Fibroblast of lung (primary cell): ENCODE measurements around the gene CLCN7. TPM values are rescaled to one million over a fixed set of nuclear protein-coding genes. Genes with fewer than 3 reads are reported as not detected.

Experiments used
- DNase-seq, 2 donors: peaks; one replicate each; pipeline versions ENCODE4 v3.0.0 to v3.0.0-alpha.2; 2010; ENCODE audit warnings: low read depth in 2 of 2
- H2AFZ ChIP-seq: 2 replicates; pipeline ENCODE4 v1.5.1; 2012; ENCODE audit warnings: low read length, control low read depth, inconsistent platforms
- H3K27ac ChIP-seq: 2 replicates; pipeline ENCODE4 v1.5.1; 2011; ENCODE audit warnings: low read length, control low read depth; ENCODE audit not compliant: insufficient read depth
- H3K27me3 ChIP-seq: 2 replicates; pipeline ENCODE4 v1.5.1; 2011; ENCODE audit warnings: mild to moderate bottlenecking, low read length; ENCODE audit not compliant: control insufficient read depth, insufficient read depth
- H3K36me3 ChIP-seq: 2 replicates; pipeline ENCODE4 v1.5.1; 2011; ENCODE audit warnings: low read length; ENCODE audit not compliant: control insufficient read depth, insufficient read depth
- H3K4me1 ChIP-seq: 2 replicates; pipeline ENCODE4 v1.5.1; 2011; ENCODE audit warnings: low read length; ENCODE audit not compliant: control insufficient read depth, insufficient read depth; ENCODE audit errors: extremely low read depth
- H3K4me2 ChIP-seq: 2 replicates; pipeline ENCODE4 v1.5.1; 2011; ENCODE audit warnings: low read length, control low read depth; ENCODE audit not compliant: insufficient read depth; ENCODE audit errors: extremely low read depth
- H3K4me3 ChIP-seq, 4 experiments: fragments of 200-600 bp in 1 of 4; sonication (generic) in 1 of 4; replicated peaks in 1 of 4; 2 replicates each; pipeline ENCODE4 v1.5.1; 2011 to 2016; ENCODE audit warnings: low read length in 4 of 4, low read depth in 3 of 4, mild to moderate bottlenecking in 3 of 4, control low read depth in 2 of 4, inconsistent platforms in 1 of 4, mixed read lengths in 1 of 4; ENCODE audit not compliant: insufficient read depth in 1 of 4; ENCODE audit errors: control extremely low read depth in 1 of 4
- H3K79me2 ChIP-seq: 2 replicates; pipeline ENCODE4 v1.5.1; 2012; ENCODE audit warnings: mild to moderate bottlenecking, low read length, inconsistent platforms; ENCODE audit not compliant: control insufficient read depth, insufficient read depth
- H3K9ac ChIP-seq: 2 replicates; pipeline ENCODE4 v1.5.1; 2011; ENCODE audit warnings: mild to moderate bottlenecking, low read length, control low read depth; ENCODE audit not compliant: insufficient read depth
- H3K9me3 ChIP-seq: 2 replicates; pipeline ENCODE4 v1.5.1; 2012; ENCODE audit warnings: low read depth, low read length; ENCODE audit not compliant: control insufficient read depth, insufficient read depth
- H4K20me1 ChIP-seq: 2 replicates; pipeline ENCODE4 v1.5.1; 2011; ENCODE audit warnings: low read length; ENCODE audit not compliant: control insufficient read depth, insufficient read depth; ENCODE audit errors: extremely low read depth
- EZH2 ChIP-seq: IDR thresholded peaks from 2 replicates; pipeline ENCODE4 v1.5.1; 2012; ENCODE audit warnings: low read length, control low read depth, mild to moderate bottlenecking; ENCODE audit errors: missing control alignments
- polyA plus RNA-seq, 2 donors: library from polyadenylated mRNA; depleted of rRNA in 1 of 2; stranded (reverse) in 1 of 2; unstranded in 1 of 2; fragments of >200 nt; gene quantifications; 2 replicates each; pipeline ENCODE4 v1.2.1, GENCODE V29; 2011 to 2012; ENCODE audit warnings: missing spikeins in 1 of 2
- total RNA-seq: library from RNA; depleted of rRNA; stranded (reverse); fragments of >200 nt; gene quantifications from 2 replicates; pipeline ENCODE4 v1.2.1, GENCODE V29; 2014
- TF ChIP-seq, protein P1 (sequence below), 2 donors: IDR thresholded peaks in 1 of 2; conservative IDR thresholded peaks in 1 of 2; 1 replicate in 1 of 2; 2 replicates in 1 of 2; pipeline ENCODE4 v1.5.1; 2011 to 2012; ENCODE audit warnings: low read length in 2 of 2, control low read depth in 1 of 2, inconsistent platforms in 1 of 2, low read depth in 1 of 2, mild to moderate bottlenecking in 1 of 2

The CLCN7 gene
- total and polyA plus RNA-seq, 2 donors (not counting 1 experiment from before 2014, with no cell fraction given) = 25.0 to 83.4 TPM

DNA sequence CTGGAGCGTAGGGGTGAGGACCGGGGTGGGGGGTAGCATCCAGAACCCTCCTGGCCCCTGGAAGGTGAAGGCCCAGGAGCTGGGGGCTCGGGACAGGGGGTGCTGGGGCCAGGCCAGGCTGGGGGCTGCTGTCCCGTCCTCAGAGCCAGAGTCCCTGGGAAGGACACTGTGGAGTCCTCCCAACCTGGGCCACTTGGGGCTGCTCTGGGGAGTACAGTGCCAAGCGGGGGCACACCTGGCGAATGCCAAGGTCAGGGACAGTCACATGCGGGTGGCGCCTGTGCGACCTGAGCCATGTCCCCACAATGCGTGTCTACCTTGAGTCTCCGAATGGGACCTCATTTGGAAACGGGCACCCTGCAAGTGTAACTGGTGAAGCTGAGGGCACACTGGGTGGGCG is 45.2 kb downstream of the CLCN7 start:
- Histone ChIP-seq H3K79me2 (no peaks in the 10 kb centered on the region), H2AFZ (no peak overlapping the region), H3K4me1 (no peaks in the 10 kb centered on the region), H3K4me2 (no peak overlapping the region), H4K20me1 (no peaks in the 10 kb centered on the region), H3K4me3 (no peak overlapping the region), H3K36me3 (no peaks in the 10 kb centered on the region), H3K9me3 (no peaks in the 10 kb centered on the region), H3K27ac (no peak overlapping the region), H3K9ac (no peak overlapping the region), H3K27me3 (no peaks in the 10 kb centered on the region)
- DNase-seq = no peak
- TF ChIP-seq, protein P1, sequence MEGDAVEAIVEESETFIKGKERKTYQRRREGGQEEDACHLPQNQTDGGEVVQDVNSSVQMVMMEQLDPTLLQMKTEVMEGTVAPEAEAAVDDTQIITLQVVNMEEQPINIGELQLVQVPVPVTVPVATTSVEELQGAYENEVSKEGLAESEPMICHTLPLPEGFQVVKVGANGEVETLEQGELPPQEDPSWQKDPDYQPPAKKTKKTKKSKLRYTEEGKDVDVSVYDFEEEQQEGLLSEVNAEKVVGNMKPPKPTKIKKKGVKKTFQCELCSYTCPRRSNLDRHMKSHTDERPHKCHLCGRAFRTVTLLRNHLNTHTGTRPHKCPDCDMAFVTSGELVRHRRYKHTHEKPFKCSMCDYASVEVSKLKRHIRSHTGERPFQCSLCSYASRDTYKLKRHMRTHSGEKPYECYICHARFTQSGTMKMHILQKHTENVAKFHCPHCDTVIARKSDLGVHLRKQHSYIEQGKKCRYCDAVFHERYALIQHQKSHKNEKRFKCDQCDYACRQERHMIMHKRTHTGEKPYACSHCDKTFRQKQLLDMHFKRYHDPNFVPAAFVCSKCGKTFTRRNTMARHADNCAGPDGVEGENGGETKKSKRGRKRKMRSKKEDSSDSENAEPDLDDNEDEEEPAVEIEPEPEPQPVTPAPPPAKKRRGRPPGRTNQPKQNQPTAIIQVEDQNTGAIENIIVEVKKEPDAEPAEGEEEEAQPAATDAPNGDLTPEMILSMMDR (conservative IDR thresholded peaks at IDR 0.05 in 1 of 2, IDR thresholded peaks at IDR 0.05 in 1 of 2; ENCODE audit: low read depth in 1 of 2, low read length in 2 of 2) = no peak
- TF ChIP-seq EZH2 = no peak

DNA sequence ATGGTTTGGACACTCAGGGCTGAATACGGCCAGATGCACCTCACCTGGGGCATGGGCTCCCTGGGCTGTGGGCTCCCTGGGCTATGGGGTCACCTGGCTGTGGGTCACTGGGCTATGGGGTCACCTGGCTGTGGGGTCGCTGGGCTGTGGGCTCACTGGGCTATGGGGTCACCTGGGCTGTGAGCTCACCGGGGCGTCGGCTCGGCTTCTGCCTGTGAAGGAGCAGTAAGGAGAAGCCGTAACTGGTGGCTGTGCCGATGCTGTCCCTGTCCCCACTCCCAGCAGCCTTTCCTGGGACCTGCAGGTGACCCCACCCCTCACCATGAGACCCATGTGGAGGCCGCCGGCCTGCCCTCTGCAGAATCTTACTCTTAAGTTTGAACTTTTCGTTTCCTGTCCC is 45.8 kb downstream of the CLCN7 start:
- Histone ChIP-seq H2AFZ (no peak overlapping the region), H3K4me3 (no peak overlapping the region), H3K27me3 (no peaks in the 10 kb centered on the region), H3K27ac (no peak overlapping the region), H3K4me1 (no peaks in the 10 kb centered on the region), H3K79me2 (no peaks in the 10 kb centered on the region), H3K9ac (no peak overlapping the region), H3K4me2 (no peak overlapping the region), H3K36me3 (no peaks in the 10 kb centered on the region), H3K9me3 (no peaks in the 10 kb centered on the region), H4K20me1 (no peaks in the 10 kb centered on the region)
- TF ChIP-seq, protein P1 (conservative IDR thresholded peaks at IDR 0.05 in 1 of 2, IDR thresholded peaks at IDR 0.05 in 1 of 2; ENCODE audit: low read depth in 1 of 2, low read length in 2 of 2) = no peak
- no peak for TF ChIP-seq EZH2
- no peak for DNase-seq

DNA sequence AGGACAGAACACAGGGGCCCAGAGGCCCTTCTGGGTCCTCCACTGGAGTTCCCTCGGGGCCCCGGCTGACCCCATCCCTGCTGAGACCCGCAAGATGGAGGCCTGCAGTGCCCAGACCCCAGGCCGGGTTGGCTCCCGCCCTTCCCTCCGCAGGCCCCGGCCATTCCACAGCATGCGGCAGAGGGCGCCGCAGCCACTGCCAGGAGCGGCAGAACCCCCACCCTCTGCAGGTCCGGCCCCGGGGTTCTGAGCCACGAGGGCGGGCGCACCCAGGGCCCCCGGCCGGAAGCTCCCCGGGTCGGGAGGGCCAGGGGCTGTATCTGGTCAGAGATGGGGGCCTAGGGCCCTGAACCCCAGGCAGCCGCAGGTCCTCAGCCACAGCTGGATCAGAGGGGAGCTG is 46.3 kb downstream of the CLCN7 start:
- H3K27me3 ChIP-seq = no peaks in the 10 kb centered on the region
- no peak overlapping the region for H2AFZ ChIP-seq
- no peaks in the 10 kb centered on the region for H4K20me1 ChIP-seq
- no peaks in the 10 kb centered on the region for H3K79me2 ChIP-seq
- H3K9me3 ChIP-seq = no peaks in the 10 kb centered on the region
- TF ChIP-seq, protein P1 (conservative IDR thresholded peaks at IDR 0.05 in 1 of 2, IDR thresholded peaks at IDR 0.05 in 1 of 2; ENCODE audit: low read depth in 1 of 2, low read length in 2 of 2) = peak; percentile 10 to 23
- no peak for TF ChIP-seq EZH2
- peak in 1 of 2 donors; percentile 10 for DNase-seq
- H3K4me3 ChIP-seq = no peak overlapping the region
- no peak overlapping the region for H3K27ac ChIP-seq
- H3K4me1 ChIP-seq = no peaks in the 10 kb centered on the region
- H3K36me3 ChIP-seq = no peaks in the 10 kb centered on the region
- no peak overlapping the region for H3K4me2 ChIP-seq
- H3K9ac ChIP-seq = no peak overlapping the region
